Stimulated activated CD8-positive, alpha-beta memory T cell treated with anti-CD3 and anti-CD28 coated beads, Interleukin-7, amount 100 ng/mL, for 24 hours (primary cell): ENCODE results near the gene MMP13.
"Not testable (repeated sequence)": the region's sequence is repeated elsewhere in the genome, so short reads cannot be mapped to it uniquely, and the experiment has no call there.

Source experiments
- DNase-seq: peaks from one replicate; pipeline ENCODE4 v3.0.0-alpha.2; 2020; ENCODE audit warnings: low read depth

MMP13 gene

DNA sequence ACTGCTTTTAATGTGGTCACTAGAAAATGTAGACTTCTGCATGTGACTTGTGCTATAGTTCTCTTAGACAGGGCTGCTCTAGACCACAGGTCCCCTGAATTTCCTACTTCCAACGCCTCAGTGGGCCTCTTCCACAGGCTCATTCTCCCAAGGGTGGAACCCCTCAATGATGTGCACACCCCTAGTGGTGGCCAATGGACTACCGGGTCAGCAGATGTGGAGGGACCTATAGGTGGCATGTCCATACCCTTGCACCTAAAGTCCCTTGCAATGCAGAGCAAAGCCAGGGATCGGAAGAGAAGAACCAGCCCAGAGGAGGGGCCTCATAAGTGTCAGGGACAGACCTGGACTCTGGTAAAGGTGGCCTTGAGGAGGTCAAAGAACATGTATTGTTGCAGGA lies 20.0 kb downstream of the MMP13 start:
- no peak for DNase-seq

DNA sequence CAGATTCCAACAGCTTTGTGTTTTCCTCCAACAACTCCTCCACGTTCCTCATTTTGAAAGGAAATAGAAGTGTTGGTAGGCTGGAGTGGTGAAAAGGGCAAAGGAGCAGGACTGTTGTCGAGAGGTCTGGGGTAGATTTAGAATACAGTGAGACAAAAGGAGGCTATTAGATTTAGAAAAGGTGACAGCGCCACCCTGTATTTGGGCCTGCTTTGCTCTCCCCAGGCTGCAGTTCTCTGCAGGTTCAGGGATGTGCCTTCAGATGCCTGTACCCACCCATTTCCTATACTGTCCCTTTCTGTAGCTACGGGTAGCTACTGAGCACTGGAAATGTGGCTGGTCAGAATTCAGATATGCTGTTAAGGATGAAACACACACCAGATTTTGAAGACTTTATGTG lies 20.8 kb downstream of the MMP13 start:
- no peak for DNase-seq

DNA sequence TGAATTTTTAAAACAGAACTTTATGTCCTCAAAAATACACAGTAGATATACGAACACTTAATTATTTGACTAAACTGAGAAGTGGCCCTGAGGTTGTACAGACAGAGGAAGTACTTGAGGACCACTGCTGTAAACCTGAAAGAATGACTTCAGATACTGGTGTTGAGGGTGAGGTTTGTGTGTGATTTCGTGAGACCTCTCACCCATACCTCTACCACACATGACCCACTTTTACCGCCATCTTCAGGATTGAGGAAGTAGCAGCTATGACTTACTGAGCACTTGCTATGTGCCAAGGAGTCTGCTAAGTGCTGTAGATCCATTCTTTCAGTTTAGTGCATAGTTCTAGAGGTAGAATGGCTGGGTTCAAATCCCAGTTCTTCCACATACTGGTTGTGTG lies 21.9 kb downstream of the MMP13 start:
- DNase-seq = no peak

DNA sequence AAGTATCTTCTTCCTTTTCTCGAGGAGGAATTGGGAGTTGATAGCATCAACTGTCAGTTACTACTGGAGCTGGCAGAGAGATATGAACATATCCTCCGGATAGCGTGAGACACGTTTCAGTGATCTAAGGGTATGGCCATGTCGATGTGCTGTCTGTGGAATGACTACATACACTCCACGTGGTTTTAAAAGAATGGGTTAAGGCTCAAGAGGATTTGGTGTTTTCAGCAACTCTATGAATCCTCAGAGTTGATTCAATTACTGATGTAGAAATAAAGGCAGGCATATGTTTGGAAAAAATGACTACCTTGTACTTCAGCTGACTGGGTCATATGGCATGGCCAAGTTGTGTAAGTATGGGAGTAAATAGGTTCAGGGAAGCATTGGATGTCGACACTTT lies 22.9 kb downstream of the MMP13 start:
- DNase-seq = no peak

DNA sequence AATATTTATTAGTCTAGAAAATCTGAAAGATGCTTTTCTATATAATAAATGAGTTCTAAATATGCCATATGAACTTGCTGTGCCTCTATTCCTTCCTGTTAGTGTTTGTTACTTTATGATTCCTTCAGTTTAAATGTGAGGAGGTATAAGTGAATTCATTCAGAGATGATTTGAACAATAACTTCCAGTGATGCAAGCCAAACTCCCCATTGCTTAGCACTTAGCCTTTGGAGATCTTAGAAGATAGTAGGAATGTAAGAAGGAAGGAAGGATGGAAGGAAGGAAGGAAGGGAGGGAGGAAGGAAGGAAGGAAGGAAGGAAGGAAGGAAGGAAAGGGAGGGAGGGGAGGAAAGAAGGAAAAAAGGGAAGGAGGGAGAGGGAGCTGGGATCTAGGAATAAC lies 25.1 kb downstream of the MMP13 start:
- no peak for DNase-seq

DNA sequence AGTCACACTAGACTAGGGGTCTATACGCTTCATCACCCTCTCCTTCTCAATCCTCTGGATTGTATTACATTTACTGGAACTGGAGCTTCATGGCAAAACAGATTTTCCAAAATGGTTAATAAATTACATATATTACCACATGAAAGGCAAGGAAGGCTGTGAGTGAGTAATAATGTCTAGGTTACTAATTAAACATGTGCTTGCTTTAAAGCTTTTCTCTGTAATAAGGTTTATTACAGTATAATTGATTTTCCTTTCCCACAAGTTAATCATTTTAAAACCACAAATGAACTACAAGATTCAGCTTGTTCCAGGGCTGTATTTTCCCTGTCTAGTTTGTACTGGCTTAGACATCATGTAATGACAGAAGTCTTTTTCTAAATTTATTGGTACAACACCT lies 25.6 kb downstream of the MMP13 start:
- DNase-seq = no peak

- DNase-seq = no peak
Measured at GRCh38 chr11:102929166-102929565, 26.4 kb downstream of the MMP13 start.

GRCh38 chr11:102928247-102928646 lies 27.3 kb downstream of the MMP13 start:
- no peak for DNase-seq

DNA sequence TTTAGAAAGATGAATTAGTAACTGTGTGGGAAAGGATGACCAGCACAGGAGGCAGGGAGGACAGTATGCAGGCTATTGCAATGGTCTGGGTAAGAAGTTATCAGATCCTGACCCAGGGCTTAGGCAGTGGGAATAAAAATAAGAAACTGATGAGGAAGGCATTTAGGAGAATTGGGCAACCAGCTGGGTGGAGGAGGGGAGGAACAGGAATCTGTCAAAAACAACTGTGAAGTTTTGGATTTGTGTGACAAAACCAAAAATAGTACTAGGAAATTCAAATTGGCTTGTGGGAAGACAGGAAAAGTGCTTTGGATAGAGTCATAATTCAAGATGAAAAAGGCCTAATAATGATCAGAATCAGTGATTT lies 27.9 kb downstream of the MMP13 start:
- no peak for DNase-seq

DNA sequence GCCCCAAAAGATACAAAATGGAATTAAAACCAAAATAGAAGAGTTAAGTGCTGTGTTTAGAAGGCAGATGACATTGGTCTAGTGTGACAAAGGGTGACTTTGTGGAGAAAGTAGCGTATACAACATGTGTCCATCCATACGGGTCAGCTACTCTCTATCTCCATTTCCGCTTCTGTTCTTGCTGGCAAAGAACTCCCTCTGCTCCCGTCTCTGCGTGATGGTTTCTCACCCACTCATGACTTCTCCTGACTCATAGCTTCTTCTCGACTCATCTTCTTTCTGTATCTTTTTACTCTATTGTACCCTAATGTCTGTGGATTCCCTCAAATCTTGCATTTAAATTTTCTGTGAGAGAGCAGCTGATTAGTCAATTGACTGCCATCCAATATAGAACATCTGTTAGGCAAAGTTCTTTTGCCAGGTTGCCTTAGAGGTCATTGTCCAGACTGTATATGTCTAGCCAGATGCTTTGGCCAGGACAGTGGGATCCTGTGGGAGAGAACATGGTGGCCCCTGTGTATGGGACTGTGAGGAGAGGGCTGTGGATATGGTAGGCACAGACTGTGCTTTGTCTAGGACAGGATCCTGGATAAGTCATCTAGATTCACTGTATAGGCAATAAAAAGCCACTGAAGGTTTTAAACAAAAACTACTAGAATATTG lies 28.4 kb downstream of the MMP13 start:
- DNase-seq = no peak

DNA sequence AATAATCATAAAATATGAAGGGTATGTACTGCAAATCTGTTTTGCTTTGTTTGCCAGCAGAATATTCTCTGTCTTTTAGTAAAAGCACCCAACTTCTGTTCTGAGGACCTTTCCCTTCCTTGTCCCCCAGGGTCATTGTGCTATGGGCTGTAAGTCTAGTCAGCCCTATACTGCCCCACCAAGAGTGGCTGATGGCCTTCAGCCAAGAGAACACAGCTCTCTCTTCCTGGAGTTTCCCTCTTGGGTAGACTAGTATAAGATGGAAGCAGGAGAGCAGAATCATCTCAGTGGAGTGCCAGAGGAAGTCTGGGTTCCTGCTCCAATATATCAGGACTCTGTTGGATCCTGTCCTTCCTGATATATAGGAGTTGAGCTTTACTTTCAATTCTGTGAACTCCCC lies 29.0 kb downstream of the MMP13 start:
- no peak for DNase-seq

GRCh38 chr11:102925988-102926387 lies 29.5 kb downstream of the MMP13 start:
- no peak for DNase-seq

GRCh38 chr11:102924851-102925380 lies 30.6 kb downstream of the MMP13 start:
- DNase-seq = no peak

DNA sequence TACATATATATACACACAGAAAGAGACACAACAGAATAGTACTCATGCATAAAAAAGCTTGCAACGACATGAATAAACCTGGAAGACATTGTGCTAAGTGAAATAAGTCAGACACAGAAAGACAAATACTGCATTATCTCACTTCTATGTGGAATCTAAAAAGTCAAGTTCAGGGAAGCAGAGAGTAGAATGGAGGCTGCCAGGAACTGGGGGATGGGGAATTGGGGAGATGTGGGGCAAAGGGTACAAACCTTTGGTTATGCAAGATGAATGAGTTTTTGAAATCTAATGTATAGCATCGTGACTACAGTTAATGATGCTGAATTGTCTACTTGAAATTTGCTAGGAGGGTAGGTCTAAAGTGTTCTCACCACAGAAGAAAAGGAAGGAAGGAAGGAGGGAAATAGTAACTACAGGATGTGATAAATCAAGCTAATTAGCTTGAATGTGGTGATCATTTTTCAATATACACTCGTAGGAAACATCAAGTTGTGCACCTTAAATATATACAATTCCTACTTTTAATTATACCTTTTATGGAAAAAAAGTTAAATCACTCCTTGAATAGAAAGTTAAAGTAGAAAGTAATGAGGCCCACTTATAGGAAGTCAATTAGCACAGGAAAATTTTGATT lies 33.8 kb downstream of the MMP13 start:
- DNase-seq = no peak

GRCh38 chr11:102920118-102920684 lies 35.3 kb downstream of the MMP13 start:
- no peak for DNase-seq

DNA sequence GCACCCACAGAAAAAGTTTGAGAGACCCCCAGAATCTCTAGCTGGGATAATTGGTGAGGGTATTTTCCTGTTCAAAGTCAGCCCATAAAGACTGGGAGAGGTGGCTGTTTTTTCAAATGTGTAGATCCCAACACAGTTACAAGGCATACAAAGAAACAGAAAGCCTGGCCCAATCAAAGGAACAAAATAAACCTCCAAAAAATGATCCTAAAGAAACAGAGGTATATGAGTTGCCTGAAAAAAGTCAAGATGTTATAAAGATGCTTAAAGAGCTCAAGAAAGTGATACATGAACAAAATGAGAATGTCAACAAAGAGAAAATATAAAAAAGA lies 40.5 kb downstream of the MMP13 start:
- no peak for DNase-seq

GRCh38 chr11:102914238-102915043 lies 41.1 kb downstream of the MMP13 start:
- DNase-seq = no peak

- no peak for DNase-seq
Measured at GRCh38 chr11:102912482-102912830, 43.1 kb downstream of the MMP13 start.

DNA sequence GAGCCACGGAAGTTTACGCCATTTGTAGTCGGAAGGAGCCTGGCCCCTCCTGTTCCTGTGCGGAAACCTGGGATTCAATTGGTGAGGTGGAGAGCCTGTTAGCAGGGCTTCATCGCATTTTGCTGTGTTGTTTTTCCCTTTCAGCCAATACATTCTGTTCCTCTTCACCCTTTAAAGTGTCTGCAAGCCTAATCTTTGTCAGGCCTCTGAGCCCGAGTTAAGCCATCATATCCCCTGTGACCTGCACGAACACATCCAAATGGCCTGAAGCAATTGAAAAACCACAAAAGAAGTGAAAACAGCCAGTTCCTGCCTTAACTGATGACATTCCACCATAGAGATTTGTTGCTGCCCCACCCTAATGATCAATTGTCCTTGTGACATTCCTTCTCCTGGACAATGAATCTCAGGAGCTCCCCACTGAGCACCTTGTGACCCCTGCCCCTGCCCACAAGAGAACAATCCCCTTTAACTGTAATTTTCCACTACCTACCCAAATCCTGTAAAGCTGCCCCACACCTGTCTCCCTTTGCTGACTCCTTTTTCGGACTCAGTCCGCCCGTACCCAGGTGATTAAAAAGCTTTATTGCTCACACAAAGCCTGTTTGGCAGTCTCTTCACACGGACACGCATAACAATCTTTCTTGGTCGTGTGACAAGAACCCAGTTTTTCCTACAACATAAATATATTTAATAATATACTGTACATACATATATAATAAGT lies 43.6 kb downstream of the MMP13 start:
- no peak for DNase-seq

- not testable (repeated sequence) for DNase-seq
Measured at GRCh38 chr11:102905848-102906247, 49.7 kb downstream of the MMP13 start.

GRCh38 chr11:102903895-102904294 lies 51.6 kb downstream of the MMP13 start:
- DNase-seq = not testable (repeated sequence)

- DNase-seq = no peak
Measured at GRCh38 chr11:102900346-102900745, 55.2 kb downstream of the MMP13 start.
